Lung microvascular endothelial cell (primary cell): ENCODE results near the gene DIP2A. TPM values are rescaled to one million over a fixed set of nuclear protein-coding genes. Genes with fewer than 3 reads are reported as not detected.
"Not testable (repeated sequence)": the region's sequence is repeated elsewhere in the genome, so short reads cannot be mapped to it uniquely, and the experiment has no call there.

ENCODE experiments used
- DNase-seq, 2 donors: peaks; one replicate each; pipeline versions ENCODE4 v3.0.0 to v3.0.0-alpha.2; 2010; ENCODE audit warnings: low read depth in 2 of 2
- total RNA-seq: library from RNA; depleted of rRNA; stranded (reverse); fragments of >200 nt; gene quantifications from 2 replicates; pipeline ENCODE4 v1.2.1, GENCODE V29; 2014

The DIP2A gene
- total RNA-seq, 1 donor from 2014 or later: 29.8 TPM

- no peak for DNase-seq
Observed at GRCh38 chr21:46443910-46444309, 14.8 kb upstream of the DIP2A start.

- no peak for DNase-seq
Observed at GRCh38 chr21:46448108-46448507, 10.6 kb upstream of the DIP2A start.

GRCh38 chr21:46448855-46449254 is 9.8 kb upstream of the DIP2A start:
- DNase-seq: not testable (repeated sequence)

GRCh38 chr21:46452710-46453109 is 6.0 kb upstream of the DIP2A start:
- no peak for DNase-seq

- DNase-seq: no peak
Observed at GRCh38 chr21:46454142-46454541, 4.5 kb upstream of the DIP2A start.

- DNase-seq: peak; percentile 10 to 25
Observed at GRCh38 chr21:46454634-46455390, 3.9 kb upstream of the DIP2A start.

- peak; percentile 96 to 97 for DNase-seq
Observed at GRCh38 chr21:46455575-46456385, 2.9 kb upstream of the DIP2A start.

GRCh38 chr21:46456750-46457149 is 1.9 kb upstream of the DIP2A start:
- no peak for DNase-seq

GRCh38 chr21:46457801-46458314 is 833 bp upstream of the DIP2A start:
- DNase-seq: peak; percentile 54 to 56

GRCh38 chr21:46459024-46459355 is 299 bp downstream of the DIP2A start:
- DNase-seq: no peak

- DNase-seq: peak; percentile 32 to 63
Observed at GRCh38 chr21:46459356-46460112, 843 bp downstream of the DIP2A start.

GRCh38 chr21:46461909-46462308 is 3.2 kb downstream of the DIP2A start:
- DNase-seq: no peak

- not testable (repeated sequence) for DNase-seq
Observed at GRCh38 chr21:46465153-46465552, 6.5 kb downstream of the DIP2A start.

GRCh38 chr21:46465651-46466050 is 7.0 kb downstream of the DIP2A start:
- peak in 1 of 2 donors; percentile 11 for DNase-seq

- no peak for DNase-seq
Observed at GRCh38 chr21:46468108-46468774, 9.6 kb downstream of the DIP2A start.

GRCh38 chr21:46469275-46469674 is 10.6 kb downstream of the DIP2A start:
- DNase-seq: no peak

- DNase-seq: no peak
Observed at GRCh38 chr21:46471514-46471913, 12.8 kb downstream of the DIP2A start.

GRCh38 chr21:46472246-46472645 is 13.6 kb downstream of the DIP2A start:
- peak in 1 of 2 donors; percentile 69 for DNase-seq

GRCh38 chr21:46474382-46474781 is 15.7 kb downstream of the DIP2A start:
- peak in 1 of 2 donors; percentile 37 for DNase-seq

GRCh38 chr21:46475296-46475695 is 16.6 kb downstream of the DIP2A start:
- no peak for DNase-seq

GRCh38 chr21:46477765-46478164 is 19.1 kb downstream of the DIP2A start:
- DNase-seq: no peak
